H1 (cell line): Measurements from ENCODE around the gene CPEB1. TPM values are rescaled to one million over a fixed set of nuclear protein-coding genes. Genes with fewer than 3 reads are reported as not detected.

Experiments
- CTCF ChIA-PET: fragments of 300-600 bp; sonication (Branson Sonifier 250); formaldehyde crosslinking; loops from one replicate; lab custom pipeline; 2021; ENCODE audit not compliant: partially characterized antibody; lab: Charles Lee
- POLR2A ChIA-PET: fragments of 300-600 bp; sonication (Branson Sonifier 250); formaldehyde crosslinking; loops from one replicate; lab custom pipeline; 2021; ENCODE audit warnings: inconsistent platforms; ENCODE audit not compliant: partially characterized antibody; lab: Charles Lee
- DNase-seq, 2 experiments: peaks; one replicate each; pipeline versions ENCODE4 v3.0.0 to v3.0.0-alpha.2; 2010 to 2022; ENCODE audit warnings: low spot score in 2 of 2, low read depth in 1 of 2, mixed read lengths in 1 of 2
- FAIRE-seq: peaks from 2 replicates; lab custom pipeline; 2011; peaks lifted over from hg19 to GRCh38; lab: Jason Lieb, UNC
- H2AFZ ChIP-seq: 2 replicates; pipeline ENCODE4 v1.8.1; 2012; ENCODE audit warnings: low read length, inconsistent platforms
- H2AK5ac ChIP-seq: 2 replicates; pipeline ENCODE4 v1.6.1; 2013; ENCODE audit warnings: low read depth, low read length
- H2BK120ac ChIP-seq: replicated peaks from 2 replicates; pipeline ENCODE3; 2013; ENCODE audit warnings: low read depth, low read length, inconsistent platforms
- H2BK12ac ChIP-seq: 2 replicates; pipeline ENCODE4 v1.6.1; 2013; ENCODE audit warnings: low read depth, low read length
- H2BK15ac ChIP-seq: 2 replicates; pipeline ENCODE4 v1.6.1; 2013; ENCODE audit warnings: low read length
- H2BK20ac ChIP-seq: 2 replicates; pipeline ENCODE4 v1.6.1; 2013; ENCODE audit warnings: low read length
- H2BK5ac ChIP-seq: 2 replicates; pipeline ENCODE4 v1.6.1; 2013; ENCODE audit warnings: low read depth, low read length
- H3K14ac ChIP-seq: 2 replicates; pipeline ENCODE4 v1.6.1; 2013; ENCODE audit warnings: inconsistent platforms; ENCODE audit not compliant: insufficient read length
- H3K18ac ChIP-seq: 2 replicates; pipeline ENCODE4 v1.6.1; 2013; ENCODE audit warnings: low read length; ENCODE audit errors: extremely low read depth
- H3K23ac ChIP-seq: 2 replicates; pipeline ENCODE4 v1.6.1; 2013; ENCODE audit warnings: inconsistent platforms; ENCODE audit not compliant: insufficient read length
- H3K23me2 ChIP-seq: 2 replicates; pipeline ENCODE4 v1.6.1; 2013; ENCODE audit warnings: low read depth, low read length
- H3K27ac ChIP-seq: 2 replicates; pipeline ENCODE4 v1.6.1; 2011; ENCODE audit warnings: low read depth, low read length, inconsistent platforms
- H3K27me3 ChIP-seq, 4 experiments: replicated peaks in 1 of 4; 1 replicate in 1 of 4; 2 replicates in 3 of 4; pipeline versions ENCODE4 v1.6.1 to v1.8.1; 2011 to 2013; ENCODE audit warnings: low read length in 3 of 4, mild to moderate bottlenecking in 3 of 4, inconsistent platforms in 2 of 4, mixed read lengths in 2 of 4, moderate library complexity in 1 of 4; ENCODE audit not compliant: control insufficient read depth in 3 of 4, insufficient read depth in 3 of 4; ENCODE audit errors: extremely low read depth in 1 of 4
- H3K36me3 ChIP-seq, 4 experiments: 2 replicates each; pipeline versions ENCODE4 v1.6.1 to v1.8.1; 2011 to 2013; ENCODE audit warnings: mild to moderate bottlenecking in 4 of 4, low read length in 3 of 4, moderate library complexity in 2 of 4, control low read depth in 1 of 4, inconsistent platforms in 1 of 4; ENCODE audit not compliant: insufficient read depth in 4 of 4, control insufficient read depth in 2 of 4
- H3K4ac ChIP-seq: replicated peaks from 2 replicates; pipeline ENCODE3; 2013; ENCODE audit warnings: low read length, low read depth, mixed read lengths, inconsistent platforms; ENCODE audit not compliant: insufficient read length
- H3K4me1 ChIP-seq, 4 experiments: replicated peaks in 1 of 4; 1 replicate in 1 of 4; 2 replicates in 3 of 4; pipeline versions ENCODE4 v1.6.1 to v1.8.1; 2011 to 2013; ENCODE audit warnings: low read length in 3 of 4, inconsistent platforms in 2 of 4, mixed read lengths in 1 of 4; ENCODE audit not compliant: insufficient read depth in 4 of 4, control insufficient read depth in 3 of 4
- H3K4me2 ChIP-seq, 2 experiments: 2 replicates each; pipeline versions ENCODE4 v1.6.1 to v1.8.1; 2011 to 2013; ENCODE audit warnings: low read depth in 2 of 2, low read length in 2 of 2, control low read depth in 1 of 2, inconsistent platforms in 1 of 2, mild to moderate bottlenecking in 1 of 2; ENCODE audit not compliant: insufficient read depth in 1 of 2
- H3K4me3 ChIP-seq, 4 experiments: fragments of 200-600, 300-600 bp in 1 of 4; sonication (generic), shearing (Covaris generic), sonication (Bioruptor Twin) in 1 of 4; 2 replicates each; pipeline versions ENCODE4 v1.5.1 to v1.8.1; 2011 to 2016; ENCODE audit warnings: low read length in 4 of 4, low read depth in 3 of 4, control low read depth in 2 of 4, inconsistent platforms in 2 of 4, mild to moderate bottlenecking in 2 of 4, mixed read lengths in 1 of 4, moderate library complexity in 1 of 4; ENCODE audit not compliant: insufficient read depth in 2 of 4; ENCODE audit errors: extremely low read depth in 1 of 4
- H3K56ac ChIP-seq: replicated peaks from 2 replicates; pipeline ENCODE3; 2013; ENCODE audit warnings: low read depth, mild to moderate bottlenecking, mixed read lengths, low read length, inconsistent platforms; ENCODE audit not compliant: insufficient read length
- H3K79me1 ChIP-seq: 2 replicates; pipeline ENCODE4 v1.6.1; 2013; ENCODE audit warnings: low read depth, low read length, control low read depth
- H3K79me2 ChIP-seq, 2 experiments: 2 replicates each; pipeline versions ENCODE4 v1.6.1 to v1.8.1; 2012 to 2013; ENCODE audit warnings: low read length in 2 of 2, mild to moderate bottlenecking in 2 of 2, inconsistent platforms in 1 of 2; ENCODE audit not compliant: insufficient read depth in 2 of 2, control insufficient read depth in 1 of 2
- H3K9ac ChIP-seq, 4 experiments: replicated peaks in 1 of 4; 1 replicate in 1 of 4; 2 replicates in 3 of 4; pipeline versions ENCODE4 v1.6.1 to v1.8.1; 2011 to 2013; ENCODE audit warnings: low read depth in 3 of 4, low read length in 3 of 4, control low read depth in 2 of 4, mild to moderate bottlenecking in 2 of 4, moderate library complexity in 2 of 4, inconsistent platforms in 1 of 4; ENCODE audit errors: extremely low read depth in 1 of 4
- H3K9me3 ChIP-seq, 2 experiments: 2 replicates each; pipeline versions ENCODE4 v1.6.1 to v1.8.1; 2012 to 2013; ENCODE audit warnings: mild to moderate bottlenecking in 2 of 2, moderate library complexity in 2 of 2, control low read depth in 1 of 2, inconsistent platforms in 1 of 2, low read depth in 1 of 2, low read length in 1 of 2, mixed read lengths in 1 of 2; ENCODE audit not compliant: insufficient read depth in 2 of 2
- H4K20me1 ChIP-seq, 2 experiments: replicated peaks in 1 of 2; 2 replicates each; pipeline versions ENCODE3 to v1.8.1; 2011 to 2013; ENCODE audit warnings: inconsistent platforms in 2 of 2, low read length in 2 of 2, mild to moderate bottlenecking in 1 of 2; ENCODE audit not compliant: insufficient read depth in 2 of 2, control insufficient read depth in 1 of 2
- H4K5ac ChIP-seq: 2 replicates; pipeline ENCODE4 v1.6.1; 2013; ENCODE audit warnings: low read length, low read depth, mixed read lengths, inconsistent platforms; ENCODE audit not compliant: insufficient read length
- H4K8ac ChIP-seq: 2 replicates; pipeline ENCODE4 v1.8.0; 2013; ENCODE audit warnings: mild to moderate bottlenecking, moderate library complexity, low read length, inconsistent platforms; ENCODE audit not compliant: insufficient read depth; ENCODE audit errors: extremely low read depth
- H4K91ac ChIP-seq: replicated peaks from 2 replicates; pipeline ENCODE3; 2013; ENCODE audit warnings: low read length, mixed read lengths, inconsistent platforms; ENCODE audit not compliant: insufficient read length
- ASH2L ChIP-seq: fragments of 200-600, 300-600 bp; sonication (generic); IDR thresholded peaks from one replicate; pipeline ENCODE4 v1.7.1; 2017; ENCODE audit warnings: low read length
- KDM4A ChIP-seq: IDR thresholded peaks from one replicate; pipeline ENCODE4 v1.7.1; 2012; ENCODE audit warnings: low read depth, mild to moderate bottlenecking, moderate library complexity, low read length, inconsistent platforms; ENCODE audit not compliant: severe bottlenecking
- WGBS, 2 experiments: shearing (Covaris generic) in 1 of 2; methylation state at CpG; one replicate each; pipeline versions ENCODE4 v1.1.6 to v1.1.7; 2013 to 2015; ENCODE audit warnings: low lambda C conversion rate in 2 of 2, mixed read lengths in 2 of 2, inconsistent platforms in 1 of 2, low coverage in 1 of 2, missing lambda C conversion rate in 1 of 2; ENCODE audit not compliant: insufficient replicate concordance in 2 of 2, insufficient coverage in 1 of 2, insufficient read length in 1 of 2; ENCODE audit errors: extremely low coverage in 1 of 2, missing lambda C conversion rate in 1 of 2; 5-methylcytosine and 5-hydroxymethylcytosine counted together
- polyA plus RNA-seq, 7 experiments: library from polyadenylated mRNA; depleted of rRNA in 3 of 7; stranded (reverse) in 5 of 7; unstranded in 2 of 7; fragments of >200 nt in 5 of 7; fragments of 200-250 nt in 2 of 7; gene quantifications; 1 replicate in 5 of 7; 2 replicates in 1 of 7; 4 replicates in 1 of 7; pipeline versions ENCODE4 v1.2.1 to v1.2.3, GENCODE V29; 2011 to 2013; ENCODE audit warnings: missing spikeins in 2 of 7, mixed read lengths in 2 of 7
- total RNA-seq: library from RNA; stranded (reverse); fragmentation: NEBNext Ultra II Directional; extraction: Animal tissue kit (Norgen Biotek cat#: 25700); gene quantifications from 2 replicates; pipeline ENCODE4 v1.2.1, GENCODE V29; 2021

CPEB1 gene
- total and polyA plus RNA-seq, 2 of the 8 experiments (the other 6 are each of a cell fraction or from before 2014, with no cell fraction given), result 4.4 to 4.5 TPM

GRCh38 chr15:82572311-82572710 lies 74.9 kb downstream of the CPEB1 start:
- POLR2A ChIA-PET, result interaction anchor here (0.9 to 6.9 kb wide), 4 partner anchors 16 to 35 kb away, joined by 3 to 79 read pairs (median 4); partner anchors contain the start of gene RPS17

More at GRCh38 chr15:82572311-82572710, 74.9 kb downstream of the CPEB1 start:
- peaks cover 9 to 16% (median 11%) of the 10 kb centered on the region in 4 experiments for H3K4me1 ChIP-seq
- no peak overlapping the region for H3K9ac ChIP-seq
- H3K56ac ChIP-seq, result no peak overlapping the region
- no peak overlapping the region for H4K5ac ChIP-seq
- H3K18ac ChIP-seq, result no peak overlapping the region
- TF ChIP-seq KDM4A (peak; percentile 7), ASH2L (no peak)
- FAIRE-seq (no peak), DNase-seq (no peak)
- no peak overlapping the region for H3K14ac ChIP-seq
- H2BK20ac ChIP-seq, result no peak overlapping the region
- CTCF ChIA-PET, result interaction anchor here (0.9 to 2.7 kb wide), 5 partner anchors 13 to 428 kb away, joined by 3 to 14 read pairs (median 3); no protein-coding TSS in a partner anchor
- H4K91ac ChIP-seq, result no peak overlapping the region
- H4K20me1 ChIP-seq, result no peaks in the 10 kb centered on the region
- peak overlapping the region; percentile 99 for H2AFZ ChIP-seq
- peak overlapping the region; percentile 82 to 98; a peak in 2 of 4 replicates for H3K4me2 ChIP-seq
- peak overlapping the region in 1 of 4 experiments; percentile 50; a peak in 2 of 8 replicates for H3K4me3 ChIP-seq
- H3K27me3 ChIP-seq, result no peaks in the 10 kb centered on the region; a peak in 2 of 7 replicates
- no peaks in the 10 kb centered on the region for H3K9me3 ChIP-seq
- H3K27ac ChIP-seq, result no peak overlapping the region
- no peak overlapping the region for H3K23ac ChIP-seq
- H2BK15ac ChIP-seq, result 0 out of 2 replicates have a peak overlapping the region, but pooled peaks have one; percentile 46
- H2BK120ac ChIP-seq, result no peak overlapping the region
- H3K36me3 ChIP-seq, result no peaks in the 10 kb centered on the region
- H2BK5ac ChIP-seq, result no peak overlapping the region
- H3K79me1 ChIP-seq, result no peaks in the 10 kb centered on the region
- 0 out of 2 replicates have a peak overlapping the region, but pooled peaks have one; percentile 51 for H4K8ac ChIP-seq
- H3K23me2 ChIP-seq, result peaks cover 4% of the 10 kb centered on the region
- no peaks in the 10 kb centered on the region for H3K79me2 ChIP-seq
- H2AK5ac ChIP-seq, result no peak overlapping the region
- 90% methylated on average over 5 of the region's 5 CpGs; no CpG with 5 or more reads in 1 of the 2 experiments for WGBS, 2 experiments
- H2BK12ac ChIP-seq, result peak overlapping the region; percentile 93
- H3K4ac ChIP-seq, result no peak overlapping the region
